ENCODE measurements around the gene CRCP. TPM values are rescaled to one million over a fixed set of nuclear protein-coding genes. Genes with fewer than 3 reads are reported as not detected.

CRCP gene
- total and polyA plus RNA-seq, 4 donors: 18.9 to 43.0 (median 32.4) TPM

DNA sequence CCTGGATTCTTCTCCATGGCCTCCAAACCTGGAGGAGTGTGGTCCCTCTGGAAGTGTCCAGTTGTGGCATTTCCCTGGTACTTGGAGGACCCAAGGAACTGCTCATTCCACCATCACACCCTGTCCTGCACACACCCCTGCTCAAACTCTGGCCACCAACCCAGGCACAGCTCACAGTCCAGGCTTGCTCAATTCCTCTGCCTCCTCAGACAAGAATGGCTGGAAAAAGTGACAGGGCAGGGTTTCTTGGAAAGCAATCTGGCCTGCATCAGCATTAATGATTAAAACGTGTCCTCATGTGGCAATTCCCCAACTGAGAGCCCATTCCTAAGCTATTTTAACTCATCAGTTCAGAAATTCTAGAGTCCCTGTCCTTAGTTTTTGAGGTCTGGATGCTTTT lies 73.3 kb downstream of the CRCP start:
- TF ChIP-seq, protein P1, sequence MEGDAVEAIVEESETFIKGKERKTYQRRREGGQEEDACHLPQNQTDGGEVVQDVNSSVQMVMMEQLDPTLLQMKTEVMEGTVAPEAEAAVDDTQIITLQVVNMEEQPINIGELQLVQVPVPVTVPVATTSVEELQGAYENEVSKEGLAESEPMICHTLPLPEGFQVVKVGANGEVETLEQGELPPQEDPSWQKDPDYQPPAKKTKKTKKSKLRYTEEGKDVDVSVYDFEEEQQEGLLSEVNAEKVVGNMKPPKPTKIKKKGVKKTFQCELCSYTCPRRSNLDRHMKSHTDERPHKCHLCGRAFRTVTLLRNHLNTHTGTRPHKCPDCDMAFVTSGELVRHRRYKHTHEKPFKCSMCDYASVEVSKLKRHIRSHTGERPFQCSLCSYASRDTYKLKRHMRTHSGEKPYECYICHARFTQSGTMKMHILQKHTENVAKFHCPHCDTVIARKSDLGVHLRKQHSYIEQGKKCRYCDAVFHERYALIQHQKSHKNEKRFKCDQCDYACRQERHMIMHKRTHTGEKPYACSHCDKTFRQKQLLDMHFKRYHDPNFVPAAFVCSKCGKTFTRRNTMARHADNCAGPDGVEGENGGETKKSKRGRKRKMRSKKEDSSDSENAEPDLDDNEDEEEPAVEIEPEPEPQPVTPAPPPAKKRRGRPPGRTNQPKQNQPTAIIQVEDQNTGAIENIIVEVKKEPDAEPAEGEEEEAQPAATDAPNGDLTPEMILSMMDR (IDR thresholded peaks at IDR 0.05; ENCODE audit: control extremely low read depth, extremely low read depth): no peak
- Histone ChIP-seq H3K9me3 (ENCODE audit: control insufficient read depth in 4 of 4, insufficient read depth in 3 of 4, low read length in 3 of 4) (peaks cover 0 to 2% (median 0%) of the 10 kb centered on the region in 4 donors), H3K27ac (ENCODE audit: low read depth in 1 of 2, low read length in 1 of 2) (no peak overlapping the region), H3K36me3 (ENCODE audit: control insufficient read depth in 4 of 4, insufficient read depth in 4 of 4, low read length in 4 of 4) (no peaks in the 10 kb centered on the region), H3K27me3 (ENCODE audit: control insufficient read depth in 3 of 3, insufficient read depth in 3 of 3, low read length in 2 of 3) (no peaks in the 10 kb centered on the region), H3K4me1 (ENCODE audit: control insufficient read depth in 5 of 5, insufficient read depth in 5 of 5, low read length in 5 of 5) (no peaks in the 10 kb centered on the region), H3K9ac (ENCODE audit: insufficient read depth in 1 of 2, low read length in 2 of 2) (no peak overlapping the region), H3K4me3 (no peak overlapping the region)
- 24 to 58% methylated on average over 1 of the region's 1 CpG for WGBS, 2 donors
- ATAC-seq (ENCODE audit: insufficient read depth, low FRiP score) (no peak), DNase-seq (peak; percentile 55 to 86 (median 68))

DNA sequence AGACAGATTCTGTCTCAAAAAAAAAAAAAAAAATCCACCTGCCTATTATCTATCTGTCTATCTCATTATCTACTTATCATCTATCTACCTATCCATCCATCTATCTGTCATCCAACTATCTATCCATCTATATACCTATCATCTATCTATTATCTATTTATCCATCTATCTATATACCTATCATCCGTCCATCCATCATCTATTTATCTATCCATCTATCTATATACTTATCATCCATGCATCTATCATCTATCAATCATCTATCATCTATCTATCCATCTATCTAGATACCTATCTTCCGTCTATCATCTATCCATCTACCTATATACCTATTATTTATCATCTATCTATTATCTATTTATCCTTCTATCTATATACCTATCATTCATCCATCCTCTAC lies 74.0 kb downstream of the CRCP start:
- no peaks in the 10 kb centered on the region for H3K4me1 ChIP-seq (ENCODE audit: control insufficient read depth in 5 of 5, insufficient read depth in 5 of 5, low read length in 5 of 5)
- TF ChIP-seq, protein P1 (IDR thresholded peaks at IDR 0.05; ENCODE audit: control extremely low read depth, extremely low read depth): no peak
- WGBS, 2 donors: 95 to 96% methylated on average over 2 of the region's 2 CpGs
- no peak for DNase-seq
- no peak overlapping the region for H3K9ac ChIP-seq (ENCODE audit: insufficient read depth in 1 of 2, low read length in 2 of 2)
- H3K27me3 ChIP-seq (ENCODE audit: control insufficient read depth in 3 of 3, insufficient read depth in 3 of 3, low read length in 2 of 3): no peaks in the 10 kb centered on the region
- no peak overlapping the region for H3K4me3 ChIP-seq
- peaks cover 0 to 2% (median 0%) of the 10 kb centered on the region in 4 donors for H3K9me3 ChIP-seq (ENCODE audit: control insufficient read depth in 4 of 4, insufficient read depth in 3 of 4, low read length in 3 of 4)
- no peak for ATAC-seq (ENCODE audit: insufficient read depth, low FRiP score)
- no peaks in the 10 kb centered on the region for H3K36me3 ChIP-seq (ENCODE audit: control insufficient read depth in 4 of 4, insufficient read depth in 4 of 4, low read length in 4 of 4)
- no peak overlapping the region for H3K27ac ChIP-seq (ENCODE audit: low read depth in 1 of 2, low read length in 1 of 2)

DNA sequence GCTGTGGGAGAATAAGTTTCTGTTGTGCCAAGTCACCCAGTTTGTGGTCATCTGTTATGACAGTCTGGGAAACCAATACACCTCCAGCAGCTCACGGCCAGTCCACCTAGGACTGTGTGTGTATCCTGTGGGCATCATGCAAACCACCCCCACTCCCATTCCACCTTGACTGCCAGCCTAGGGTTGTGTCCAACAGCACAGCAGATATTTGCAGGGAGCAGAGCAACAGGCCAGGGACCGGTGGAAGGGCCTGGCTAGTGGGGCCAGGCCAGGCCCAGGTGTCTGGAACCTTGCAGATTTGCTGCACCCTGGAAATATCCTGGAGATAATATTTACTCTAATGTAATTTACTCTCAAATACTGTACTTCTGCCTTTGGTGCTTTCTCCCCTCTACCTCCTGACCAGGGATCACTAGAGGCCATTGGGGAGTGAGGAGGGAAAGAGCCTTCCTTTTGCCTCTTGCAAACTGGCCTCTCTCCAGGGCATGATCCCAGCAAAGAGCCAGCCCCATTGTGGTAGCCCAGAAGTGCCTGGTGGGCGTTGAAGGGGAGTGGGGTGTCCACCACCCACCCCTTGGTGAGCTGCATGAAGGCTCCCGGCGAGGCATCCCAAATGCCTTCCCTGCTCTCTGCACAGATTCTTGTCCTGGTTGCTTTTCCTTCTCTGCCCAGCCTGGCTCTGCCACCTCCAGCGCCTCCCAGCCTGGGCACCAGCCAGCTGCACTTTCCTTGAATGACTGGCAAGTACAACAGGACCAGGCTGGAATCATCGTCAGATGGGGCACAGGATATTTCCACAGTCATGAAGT lies 75.3 kb downstream of the CRCP start:
- no peak overlapping the region for H3K9ac ChIP-seq (ENCODE audit: insufficient read depth in 1 of 2, low read length in 2 of 2)
- DNase-seq (no peak), ATAC-seq (ENCODE audit: insufficient read depth, low FRiP score) (no peak)
- H3K4me3 ChIP-seq: no peak overlapping the region
- 82 to 87% methylated on average over 7 of the region's 7 CpGs for WGBS, 2 donors
- H3K27me3 ChIP-seq (ENCODE audit: control insufficient read depth in 3 of 3, insufficient read depth in 3 of 3, low read length in 2 of 3): no peaks in the 10 kb centered on the region
- TF ChIP-seq, protein P1 (IDR thresholded peaks at IDR 0.05; ENCODE audit: control extremely low read depth, extremely low read depth): no peak
- H3K4me1 ChIP-seq (ENCODE audit: control insufficient read depth in 5 of 5, insufficient read depth in 5 of 5, low read length in 5 of 5): no peaks in the 10 kb centered on the region
- H3K36me3 ChIP-seq (ENCODE audit: control insufficient read depth in 4 of 4, insufficient read depth in 4 of 4, low read length in 4 of 4): no peaks in the 10 kb centered on the region
- peaks cover 0 to 2% (median 0%) of the 10 kb centered on the region in 4 donors for H3K9me3 ChIP-seq (ENCODE audit: control insufficient read depth in 4 of 4, insufficient read depth in 3 of 4, low read length in 3 of 4)
- H3K27ac ChIP-seq (ENCODE audit: low read depth in 1 of 2, low read length in 1 of 2): no peak overlapping the region
